HEK293 (cell line): ENCODE measurements around the gene CORO1C.
A peak's percentile ranks its signal among the peaks of the same experiment; 100 is the strongest.

Experiments used
- KLF1 ChIP-seq: fragments of 450-650 bp; formaldehyde crosslinking; IDR thresholded peaks from 2 replicates; pipeline ENCODE4 v1.5.1; 2016; ENCODE audit warnings: missing biosample characterization, missing genetic modification characterization
- KLF8 ChIP-seq: fragments of 450-650 bp; formaldehyde crosslinking; IDR thresholded peaks from 2 replicates; pipeline ENCODE4 v1.5.1; 2016; ENCODE audit warnings: missing biosample characterization, missing genetic modification characterization
- RBAK ChIP-seq: fragments of 450-650 bp; formaldehyde crosslinking; IDR thresholded peaks from 2 replicates; pipeline ENCODE4 v1.5.1; 2016; ENCODE audit warnings: missing biosample characterization, missing genetic modification characterization
- REPIN1 ChIP-seq: fragments of 450-650 bp; formaldehyde crosslinking; IDR thresholded peaks from 2 replicates; pipeline ENCODE4 v1.5.1; 2017; ENCODE audit warnings: missing biosample characterization, missing genetic modification characterization, low read depth
- SP2 ChIP-seq: fragments of 450-650 bp; formaldehyde crosslinking; IDR thresholded peaks from 2 replicates; pipeline ENCODE4 v1.5.1; 2016; ENCODE audit warnings: missing biosample characterization, missing genetic modification characterization
- WT1 ChIP-seq: fragments of 450-650 bp; formaldehyde crosslinking; IDR thresholded peaks from 2 replicates; pipeline ENCODE4 v1.5.1; 2016; ENCODE audit warnings: missing biosample characterization, missing genetic modification characterization
- ZBTB17 ChIP-seq: fragments of 450-650 bp; formaldehyde crosslinking; IDR thresholded peaks from 2 replicates; pipeline ENCODE4 v1.5.1; 2016; ENCODE audit warnings: missing biosample characterization, missing genetic modification characterization
- ZFHX2 ChIP-seq: fragments of 450-650 bp; formaldehyde crosslinking; conservative IDR thresholded peaks from 2 replicates; pipeline ENCODE4 v1.5.1; 2016; ENCODE audit warnings: missing biosample characterization, missing genetic modification characterization
- ZFP3 ChIP-seq: fragments of 450-650 bp; formaldehyde crosslinking; IDR thresholded peaks from 2 replicates; pipeline ENCODE4 v1.5.1; 2016; ENCODE audit warnings: low read depth, missing biosample characterization, missing genetic modification characterization
- ZFP69B ChIP-seq: fragments of 450-650 bp; formaldehyde crosslinking; IDR thresholded peaks from 2 replicates; pipeline ENCODE4 v1.5.1; 2016; ENCODE audit warnings: missing biosample characterization, missing genetic modification characterization
- ZNF10 ChIP-seq: fragments of 450-650 bp; formaldehyde crosslinking; IDR thresholded peaks from 2 replicates; pipeline ENCODE4 v1.5.1; 2017; ENCODE audit warnings: missing biosample characterization, missing genetic modification characterization
- ZNF114 ChIP-seq: fragments of 450-650 bp; formaldehyde crosslinking; IDR thresholded peaks from 2 replicates; pipeline ENCODE4 v1.5.0; 2017; ENCODE audit warnings: missing biosample characterization, missing genetic modification characterization
- ZNF140 ChIP-seq: fragments of 450-650 bp; formaldehyde crosslinking; IDR thresholded peaks from 2 replicates; pipeline ENCODE4 v1.5.1; 2016; ENCODE audit warnings: missing biosample characterization, missing genetic modification characterization
- ZNF19 ChIP-seq: fragments of 450-650 bp; formaldehyde crosslinking; IDR thresholded peaks from 2 replicates; pipeline ENCODE4; 2016; ENCODE audit warnings: missing biosample characterization, missing genetic modification characterization, low read depth
- ZNF2 ChIP-seq: fragments of 450-650 bp; formaldehyde crosslinking; IDR thresholded peaks from 2 replicates; pipeline ENCODE4 v1.5.1; 2016; ENCODE audit warnings: missing biosample characterization, missing genetic modification characterization
- ZNF211 ChIP-seq: fragments of 450-650 bp; formaldehyde crosslinking; IDR thresholded peaks from 2 replicates; pipeline ENCODE4 v1.5.1; 2016; ENCODE audit warnings: low read depth, missing biosample characterization, missing genetic modification characterization
- ZNF292 ChIP-seq: fragments of 450-650 bp; formaldehyde crosslinking; IDR thresholded peaks from 2 replicates; pipeline ENCODE4 v1.5.1; 2016; ENCODE audit warnings: low read depth, missing biosample characterization, missing genetic modification characterization, borderline replicate concordance
- ZNF366 ChIP-seq: fragments of 450-650 bp; formaldehyde crosslinking; conservative IDR thresholded peaks from 2 replicates; pipeline ENCODE4 v1.5.1; 2016; ENCODE audit warnings: missing biosample characterization, missing genetic modification characterization
- ZNF394 ChIP-seq: fragments of 450-650 bp; formaldehyde crosslinking; IDR thresholded peaks from 2 replicates; pipeline ENCODE4 v1.5.1; 2016; ENCODE audit warnings: missing biosample characterization, missing genetic modification characterization, mild to moderate bottlenecking, moderate library complexity, borderline replicate concordance
- ZNF404 ChIP-seq: fragments of 450-650 bp; formaldehyde crosslinking; IDR thresholded peaks from 2 replicates; pipeline ENCODE4 v1.5.1; 2017; ENCODE audit warnings: missing biosample characterization, missing genetic modification characterization
- ZNF501 ChIP-seq: fragments of 450-650 bp; formaldehyde crosslinking; IDR thresholded peaks from 2 replicates; pipeline ENCODE4 v1.5.1; 2016; ENCODE audit warnings: missing biosample characterization, missing genetic modification characterization
- ZNF548 ChIP-seq: fragments of 450-650 bp; formaldehyde crosslinking; IDR thresholded peaks from 2 replicates; pipeline ENCODE4 v1.5.1; 2016; ENCODE audit warnings: missing biosample characterization, missing genetic modification characterization
- ZNF600 ChIP-seq: fragments of 450-650 bp; formaldehyde crosslinking; IDR thresholded peaks from 2 replicates; pipeline ENCODE4 v1.5.1; 2016; ENCODE audit warnings: missing biosample characterization, missing genetic modification characterization
- ZNF664 ChIP-seq: fragments of 450-650 bp; formaldehyde crosslinking; IDR thresholded peaks from 2 replicates; pipeline ENCODE4 v1.5.1; 2016; ENCODE audit warnings: missing biosample characterization, missing genetic modification characterization
- TF ChIP-seq, protein P1 (sequence below): fragments of 450-650 bp; IDR thresholded peaks from 2 replicates; pipeline ENCODE4 v1.5.1; 2018; ENCODE audit warnings: missing biosample characterization, mild to moderate bottlenecking, missing genetic modification characterization
- TF ChIP-seq, protein P2 (sequence below): fragments of 450-650 bp; formaldehyde crosslinking; IDR thresholded peaks from 2 replicates; pipeline ENCODE4 v1.5.1; 2016; ENCODE audit warnings: missing biosample characterization, missing genetic modification characterization
- TF ChIP-seq, protein P3 (sequence below): fragments of 450-650 bp; formaldehyde crosslinking; IDR thresholded peaks from 2 replicates; pipeline ENCODE4 v1.5.1; 2016; ENCODE audit warnings: missing biosample characterization, missing genetic modification characterization
- TF ChIP-seq, protein P4 (sequence below): fragments of 450-650 bp; formaldehyde crosslinking; IDR thresholded peaks from 2 replicates; pipeline ENCODE4 v1.5.1; 2016; ENCODE audit warnings: missing biosample characterization, missing genetic modification characterization
- TF ChIP-seq, protein P5 (sequence below): fragments of 450-650 bp; formaldehyde crosslinking; IDR thresholded peaks from 2 replicates; pipeline ENCODE4 v1.5.1; 2017; ENCODE audit warnings: missing biosample characterization, missing genetic modification characterization
- TF ChIP-seq, protein P6 (sequence below): sonication (generic); formaldehyde crosslinking; IDR thresholded peaks from 2 replicates; pipeline ENCODE4 v1.8.1; 2022; ENCODE audit warnings: mild to moderate bottlenecking, moderate library complexity, missing genetic modification reagents

The CORO1C gene

DNA sequence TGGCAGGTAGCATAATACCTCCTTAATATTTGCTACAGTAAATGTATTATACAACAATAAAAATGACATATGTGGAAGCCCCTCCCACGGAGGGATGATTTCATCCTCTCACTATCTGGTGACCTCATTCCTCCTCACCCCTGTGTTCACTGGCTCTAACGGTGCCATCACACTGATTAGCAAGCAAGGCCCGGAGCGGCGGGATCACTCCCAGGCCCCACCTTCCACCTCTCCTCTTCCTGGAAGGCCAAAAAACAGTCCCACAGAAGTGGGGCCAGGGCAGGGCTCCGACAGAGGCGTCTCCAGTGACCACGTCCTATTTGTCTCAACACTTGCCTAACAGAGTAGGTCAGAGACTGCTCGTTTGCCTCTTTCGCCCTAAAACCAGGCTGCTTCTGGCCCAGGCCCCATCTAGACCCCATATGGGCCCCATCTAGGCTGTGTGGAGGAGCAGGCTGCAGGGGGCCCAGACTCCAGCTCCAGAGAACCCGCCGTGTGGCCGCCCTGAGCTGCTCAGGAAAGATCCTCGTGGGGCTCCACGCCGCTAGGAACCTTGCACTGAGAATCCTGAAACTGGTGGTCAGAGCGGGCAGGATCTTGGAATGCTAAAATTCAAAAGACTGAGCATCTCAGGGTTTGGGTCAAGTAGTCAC, 101.4 kb downstream of the CORO1C start (continued):
- peak; percentile 54; the same call in 1 of the 2 replicates for TF ChIP-seq ZNF10
- TF ChIP-seq, protein P1, sequence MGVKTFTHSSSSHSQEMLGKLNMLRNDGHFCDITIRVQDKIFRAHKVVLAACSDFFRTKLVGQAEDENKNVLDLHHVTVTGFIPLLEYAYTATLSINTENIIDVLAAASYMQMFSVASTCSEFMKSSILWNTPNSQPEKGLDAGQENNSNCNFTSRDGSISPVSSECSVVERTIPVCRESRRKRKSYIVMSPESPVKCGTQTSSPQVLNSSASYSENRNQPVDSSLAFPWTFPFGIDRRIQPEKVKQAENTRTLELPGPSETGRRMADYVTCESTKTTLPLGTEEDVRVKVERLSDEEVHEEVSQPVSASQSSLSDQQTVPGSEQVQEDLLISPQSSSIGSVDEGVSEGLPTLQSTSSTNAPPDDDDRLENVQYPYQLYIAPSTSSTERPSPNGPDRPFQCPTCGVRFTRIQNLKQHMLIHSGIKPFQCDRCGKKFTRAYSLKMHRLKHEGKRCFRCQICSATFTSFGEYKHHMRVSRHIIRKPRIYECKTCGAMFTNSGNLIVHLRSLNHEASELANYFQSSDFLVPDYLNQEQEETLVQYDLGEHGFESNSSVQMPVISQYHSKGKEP (tag by site-specific recombination): no peak
- TF ChIP-seq, protein P2, sequence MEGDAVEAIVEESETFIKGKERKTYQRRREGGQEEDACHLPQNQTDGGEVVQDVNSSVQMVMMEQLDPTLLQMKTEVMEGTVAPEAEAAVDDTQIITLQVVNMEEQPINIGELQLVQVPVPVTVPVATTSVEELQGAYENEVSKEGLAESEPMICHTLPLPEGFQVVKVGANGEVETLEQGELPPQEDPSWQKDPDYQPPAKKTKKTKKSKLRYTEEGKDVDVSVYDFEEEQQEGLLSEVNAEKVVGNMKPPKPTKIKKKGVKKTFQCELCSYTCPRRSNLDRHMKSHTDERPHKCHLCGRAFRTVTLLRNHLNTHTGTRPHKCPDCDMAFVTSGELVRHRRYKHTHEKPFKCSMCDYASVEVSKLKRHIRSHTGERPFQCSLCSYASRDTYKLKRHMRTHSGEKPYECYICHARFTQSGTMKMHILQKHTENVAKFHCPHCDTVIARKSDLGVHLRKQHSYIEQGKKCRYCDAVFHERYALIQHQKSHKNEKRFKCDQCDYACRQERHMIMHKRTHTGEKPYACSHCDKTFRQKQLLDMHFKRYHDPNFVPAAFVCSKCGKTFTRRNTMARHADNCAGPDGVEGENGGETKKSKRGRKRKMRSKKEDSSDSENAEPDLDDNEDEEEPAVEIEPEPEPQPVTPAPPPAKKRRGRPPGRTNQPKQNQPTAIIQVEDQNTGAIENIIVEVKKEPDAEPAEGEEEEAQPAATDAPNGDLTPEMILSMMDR (tag by site-specific recombination): no peak
- peak; percentile 80 for TF ChIP-seq ZNF600 (tag by site-specific recombination)
- TF ChIP-seq ZFHX2 (tag by site-specific recombination): peak; percentile 42; the same call in 1 of the 2 replicates
- TF ChIP-seq ZNF404 (tag by site-specific recombination): no peak
- no peak for TF ChIP-seq ZNF140 (tag by site-specific recombination)
- no peak for TF ChIP-seq ZNF664 (tag by site-specific recombination)
- TF ChIP-seq ZNF114 (tag by site-specific recombination): no peak
- TF ChIP-seq ZNF548 (tag by site-specific recombination): no peak
- TF ChIP-seq ZNF2 (tag by site-specific recombination): no peak
- no peak for TF ChIP-seq ZNF19
- TF ChIP-seq, protein P3, sequence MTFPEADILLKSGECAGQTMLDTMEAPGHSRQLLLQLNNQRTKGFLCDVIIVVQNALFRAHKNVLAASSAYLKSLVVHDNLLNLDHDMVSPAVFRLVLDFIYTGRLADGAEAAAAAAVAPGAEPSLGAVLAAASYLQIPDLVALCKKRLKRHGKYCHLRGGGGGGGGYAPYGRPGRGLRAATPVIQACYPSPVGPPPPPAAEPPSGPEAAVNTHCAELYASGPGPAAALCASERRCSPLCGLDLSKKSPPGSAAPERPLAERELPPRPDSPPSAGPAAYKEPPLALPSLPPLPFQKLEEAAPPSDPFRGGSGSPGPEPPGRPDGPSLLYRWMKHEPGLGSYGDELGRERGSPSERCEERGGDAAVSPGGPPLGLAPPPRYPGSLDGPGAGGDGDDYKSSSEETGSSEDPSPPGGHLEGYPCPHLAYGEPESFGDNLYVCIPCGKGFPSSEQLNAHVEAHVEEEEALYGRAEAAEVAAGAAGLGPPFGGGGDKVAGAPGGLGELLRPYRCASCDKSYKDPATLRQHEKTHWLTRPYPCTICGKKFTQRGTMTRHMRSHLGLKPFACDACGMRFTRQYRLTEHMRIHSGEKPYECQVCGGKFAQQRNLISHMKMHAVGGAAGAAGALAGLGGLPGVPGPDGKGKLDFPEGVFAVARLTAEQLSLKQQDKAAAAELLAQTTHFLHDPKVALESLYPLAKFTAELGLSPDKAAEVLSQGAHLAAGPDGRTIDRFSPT (tag by site-specific recombination): peak; percentile 94
- TF ChIP-seq SP2: peak; percentile 66
- peak; percentile 92 for TF ChIP-seq ZFP69B (tag by site-specific recombination)
- peak; percentile 54; the same call in 1 of the 2 replicates for TF ChIP-seq ZBTB17 (tag by site-specific recombination)
- TF ChIP-seq KLF1: peak; percentile 16; the same call in 1 of the 2 replicates
- TF ChIP-seq ZFP3 (tag by site-specific recombination): no peak
- no peak for TF ChIP-seq ZNF292 (tag by site-specific recombination)
- TF ChIP-seq ZNF211 (tag by site-specific recombination): no peak
- TF ChIP-seq ZNF366 (tag by site-specific recombination): peak; percentile 85
- TF ChIP-seq, protein P4, sequence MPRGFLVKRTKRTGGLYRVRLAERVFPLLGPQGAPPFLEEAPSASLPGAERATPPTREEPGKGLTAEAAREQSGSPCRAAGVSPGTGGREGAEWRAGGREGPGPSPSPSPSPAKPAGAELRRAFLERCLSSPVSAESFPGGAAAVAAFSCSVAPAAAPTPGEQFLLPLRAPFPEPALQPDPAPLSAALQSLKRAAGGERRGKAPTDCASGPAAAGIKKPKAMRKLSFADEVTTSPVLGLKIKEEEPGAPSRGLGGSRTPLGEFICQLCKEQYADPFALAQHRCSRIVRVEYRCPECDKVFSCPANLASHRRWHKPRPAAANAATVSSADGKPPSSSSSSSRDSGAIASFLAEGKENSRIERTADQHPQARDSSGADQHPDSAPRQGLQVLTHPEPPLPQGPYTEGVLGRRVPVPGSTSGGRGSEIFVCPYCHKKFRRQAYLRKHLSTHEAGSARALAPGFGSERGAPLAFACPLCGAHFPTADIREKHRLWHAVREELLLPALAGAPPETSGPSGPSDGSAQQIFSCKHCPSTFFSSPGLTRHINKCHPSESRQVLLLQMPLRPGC (tag by site-specific recombination): no peak
- no peak for TF ChIP-seq RBAK (tag by site-specific recombination)
- TF ChIP-seq ZNF501: no peak
- TF ChIP-seq, protein P5, sequence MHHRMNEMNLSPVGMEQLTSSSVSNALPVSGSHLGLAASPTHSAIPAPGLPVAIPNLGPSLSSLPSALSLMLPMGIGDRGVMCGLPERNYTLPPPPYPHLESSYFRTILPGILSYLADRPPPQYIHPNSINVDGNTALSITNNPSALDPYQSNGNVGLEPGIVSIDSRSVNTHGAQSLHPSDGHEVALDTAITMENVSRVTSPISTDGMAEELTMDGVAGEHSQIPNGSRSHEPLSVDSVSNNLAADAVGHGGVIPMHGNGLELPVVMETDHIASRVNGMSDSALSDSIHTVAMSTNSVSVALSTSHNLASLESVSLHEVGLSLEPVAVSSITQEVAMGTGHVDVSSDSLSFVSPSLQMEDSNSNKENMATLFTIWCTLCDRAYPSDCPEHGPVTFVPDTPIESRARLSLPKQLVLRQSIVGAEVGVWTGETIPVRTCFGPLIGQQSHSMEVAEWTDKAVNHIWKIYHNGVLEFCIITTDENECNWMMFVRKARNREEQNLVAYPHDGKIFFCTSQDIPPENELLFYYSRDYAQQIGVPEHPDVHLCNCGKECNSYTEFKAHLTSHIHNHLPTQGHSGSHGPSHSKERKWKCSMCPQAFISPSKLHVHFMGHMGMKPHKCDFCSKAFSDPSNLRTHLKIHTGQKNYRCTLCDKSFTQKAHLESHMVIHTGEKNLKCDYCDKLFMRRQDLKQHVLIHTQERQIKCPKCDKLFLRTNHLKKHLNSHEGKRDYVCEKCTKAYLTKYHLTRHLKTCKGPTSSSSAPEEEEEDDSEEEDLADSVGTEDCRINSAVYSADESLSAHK (tag by site-specific recombination): no peak
- TF ChIP-seq KLF8: peak; percentile 68
- TF ChIP-seq, protein P6, sequence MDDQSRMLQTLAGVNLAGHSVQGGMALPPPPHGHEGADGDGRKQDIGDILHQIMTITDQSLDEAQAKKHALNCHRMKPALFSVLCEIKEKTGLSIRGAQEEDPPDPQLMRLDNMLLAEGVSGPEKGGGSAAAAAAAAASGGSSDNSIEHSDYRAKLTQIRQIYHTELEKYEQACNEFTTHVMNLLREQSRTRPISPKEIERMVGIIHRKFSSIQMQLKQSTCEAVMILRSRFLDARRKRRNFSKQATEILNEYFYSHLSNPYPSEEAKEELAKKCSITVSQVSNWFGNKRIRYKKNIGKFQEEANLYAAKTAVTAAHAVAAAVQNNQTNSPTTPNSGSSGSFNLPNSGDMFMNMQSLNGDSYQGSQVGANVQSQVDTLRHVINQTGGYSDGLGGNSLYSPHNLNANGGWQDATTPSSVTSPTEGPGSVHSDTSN: no peak
- TF ChIP-seq REPIN1 (tag by site-specific recombination): no peak
- peak; percentile 53; the same call in 1 of the 2 replicates for TF ChIP-seq ZNF394 (tag by site-specific recombination)
- peak; percentile 23; the same call in 1 of the 2 replicates for TF ChIP-seq WT1
